Amygdala (tissue), 56 donors: ENCODE measurements around the gene TLR9.

Experiments used
- DNase-seq, 56 donors: peaks; one replicate each; lab custom pipeline; 2025; lab: John Stamatoyannopoulos, UW

The TLR9 gene

GRCh38 chr3:52221141-52221562, 4.3 kb downstream of the TLR9 start:
- no peak for DNase-seq

- peak in 49 of 56 donors; percentile 17 to 85 (median 62) for DNase-seq
Measured at GRCh38 chr3:52220380-52221026, 4.9 kb downstream of the TLR9 start.

- no peak for DNase-seq
Measured at GRCh38 chr3:52218937-52219650, 6.4 kb downstream of the TLR9 start.

DNA sequence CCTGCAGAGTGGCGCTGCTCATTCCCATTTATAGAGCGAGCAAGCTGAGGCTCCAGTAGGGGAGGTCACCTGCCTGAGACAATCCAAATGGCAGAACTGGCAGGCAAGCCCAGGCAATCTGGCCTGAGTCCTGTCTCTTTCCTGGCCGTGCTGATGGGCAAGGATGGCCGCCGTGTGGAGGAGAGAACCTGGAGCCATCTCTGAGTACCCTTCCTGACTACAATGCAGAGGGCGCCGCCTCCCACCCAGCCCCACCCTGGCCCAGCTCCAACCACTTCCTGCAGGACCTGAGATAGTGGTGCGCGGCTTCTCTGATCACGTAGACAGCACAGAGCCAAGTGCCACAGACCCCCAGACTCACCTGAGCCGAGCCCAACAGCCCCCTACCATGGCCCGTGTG, 7.0 kb downstream of the TLR9 start:
- no peak for DNase-seq

GRCh38 chr3:52218026-52218425, 7.4 kb downstream of the TLR9 start:
- DNase-seq = no peak

DNA sequence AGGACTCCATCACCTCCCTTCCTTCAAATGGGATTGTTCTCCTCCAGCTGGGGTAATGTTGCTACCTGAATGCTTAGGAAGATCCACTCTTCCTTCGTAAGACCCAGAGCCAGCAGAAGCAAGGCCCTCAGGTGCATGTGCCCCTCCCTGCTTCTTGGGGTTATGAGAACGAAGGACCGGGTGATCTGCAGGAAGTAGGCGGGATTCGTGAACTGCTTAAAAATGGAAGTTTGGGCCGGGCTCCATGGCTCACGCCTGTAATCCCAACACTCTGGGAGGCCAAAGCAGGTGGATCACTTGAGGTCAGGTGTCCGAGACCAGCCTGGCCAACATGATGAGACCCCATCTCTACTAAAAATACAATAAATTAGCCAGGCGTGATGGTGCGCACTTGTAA, 8.0 kb downstream of the TLR9 start:
- no peak for DNase-seq

GRCh38 chr3:52216585-52217408, 8.6 kb downstream of the TLR9 start:
- no peak for DNase-seq

DNA sequence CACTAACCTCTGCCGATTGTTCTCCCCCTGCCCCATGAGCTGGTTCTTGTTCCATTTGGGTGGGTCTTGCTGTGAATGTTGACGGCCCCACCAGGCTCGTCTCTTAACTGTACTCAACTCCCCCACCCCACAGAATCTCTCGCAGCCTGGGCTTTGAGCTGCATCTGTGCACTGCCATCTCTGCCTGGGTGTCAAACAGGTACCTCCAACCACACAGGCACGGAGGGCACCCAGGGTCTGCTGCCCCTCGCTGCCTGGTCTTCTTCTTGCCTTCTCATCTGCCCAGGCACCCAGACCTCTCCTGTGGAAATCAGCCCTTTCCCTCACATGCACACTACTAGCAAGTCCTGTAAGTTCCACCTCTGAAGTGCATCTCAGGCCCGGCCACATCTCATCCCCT, 10.1 kb downstream of the TLR9 start:
- DNase-seq = no peak

GRCh38 chr3:52213901-52214300, 11.5 kb downstream of the TLR9 start:
- DNase-seq = no peak

- no peak for DNase-seq
Measured at GRCh38 chr3:52213005-52213404, 12.4 kb downstream of the TLR9 start.

- DNase-seq = no peak
Measured at GRCh38 chr3:52211268-52211891, 14.1 kb downstream of the TLR9 start.

DNA sequence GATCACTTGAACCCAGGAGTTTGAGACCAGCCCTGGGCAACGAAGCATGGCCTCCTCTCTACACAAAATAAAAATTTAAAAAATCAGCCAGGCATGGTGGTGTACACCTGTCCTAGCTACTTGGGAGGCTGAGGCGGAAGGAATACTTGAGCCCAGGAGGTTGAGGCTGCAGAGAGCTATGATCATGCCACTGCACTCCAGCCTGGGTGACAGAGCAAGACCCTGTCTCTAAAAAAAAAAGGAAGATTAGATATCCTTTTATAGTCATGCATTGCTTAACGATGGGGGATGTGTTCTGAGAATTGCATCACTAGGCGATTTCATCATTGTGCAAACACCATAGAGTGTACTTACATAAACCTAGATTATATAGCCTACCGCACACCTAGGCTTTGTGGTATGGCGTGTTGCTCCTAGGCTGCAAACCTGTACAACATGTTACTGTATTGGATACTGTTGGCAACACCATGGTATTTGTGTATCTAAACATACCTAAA, 14.8 kb downstream of the TLR9 start:
- no peak for DNase-seq

DNA sequence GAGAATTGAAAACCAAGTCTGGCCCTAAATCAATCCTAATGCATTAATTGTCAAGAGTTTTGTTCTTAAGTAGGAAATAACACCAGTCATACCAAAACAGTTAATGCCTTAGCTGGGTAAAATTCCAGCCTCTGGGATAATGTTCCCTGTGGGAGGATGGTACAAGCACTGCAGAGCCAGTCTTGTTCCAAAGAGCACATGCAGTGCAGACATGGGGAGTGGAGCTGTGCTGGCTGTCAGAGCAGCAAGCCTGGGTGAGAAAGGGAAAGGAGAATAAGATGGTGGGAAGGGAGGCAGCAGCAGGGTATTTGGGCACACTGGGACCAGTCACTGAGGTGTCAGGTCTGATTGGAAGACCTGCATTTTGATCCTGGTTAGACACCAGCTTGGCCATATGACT, 15.4 kb downstream of the TLR9 start:
- no peak for DNase-seq

GRCh38 chr3:52208556-52208955, 16.9 kb downstream of the TLR9 start:
- no peak for DNase-seq

DNA sequence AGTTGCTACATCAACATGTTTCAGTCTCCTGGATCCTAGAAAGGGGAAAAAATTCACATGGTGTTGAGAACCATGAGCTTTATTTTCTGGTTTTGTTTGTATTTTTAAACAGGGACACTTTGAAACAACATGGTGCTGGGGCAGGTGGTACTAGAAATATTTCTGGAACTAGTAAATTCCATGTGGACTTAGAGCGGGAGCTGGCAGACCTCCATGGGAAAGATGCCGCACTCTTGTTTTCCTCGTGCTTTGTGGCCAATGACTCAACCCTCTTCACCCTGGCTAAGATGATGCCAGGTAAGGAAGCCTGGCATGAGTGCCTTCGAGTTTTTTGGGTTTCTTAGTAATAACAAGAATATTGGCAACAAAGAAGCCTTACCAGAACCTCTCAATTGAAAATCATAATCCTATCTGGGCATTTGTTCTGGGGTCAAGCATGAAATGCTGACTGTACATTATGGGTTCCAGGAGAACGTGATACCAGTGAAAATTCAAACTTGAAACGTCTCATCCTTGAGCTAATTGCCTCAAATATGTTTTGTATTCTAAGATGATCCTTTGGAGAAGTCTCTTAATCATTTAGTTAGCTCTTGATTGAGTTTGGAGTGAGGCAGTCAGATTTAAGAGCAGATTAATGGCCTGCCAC, 19.6 kb downstream of the TLR9 start:
- DNase-seq = no peak

DNA sequence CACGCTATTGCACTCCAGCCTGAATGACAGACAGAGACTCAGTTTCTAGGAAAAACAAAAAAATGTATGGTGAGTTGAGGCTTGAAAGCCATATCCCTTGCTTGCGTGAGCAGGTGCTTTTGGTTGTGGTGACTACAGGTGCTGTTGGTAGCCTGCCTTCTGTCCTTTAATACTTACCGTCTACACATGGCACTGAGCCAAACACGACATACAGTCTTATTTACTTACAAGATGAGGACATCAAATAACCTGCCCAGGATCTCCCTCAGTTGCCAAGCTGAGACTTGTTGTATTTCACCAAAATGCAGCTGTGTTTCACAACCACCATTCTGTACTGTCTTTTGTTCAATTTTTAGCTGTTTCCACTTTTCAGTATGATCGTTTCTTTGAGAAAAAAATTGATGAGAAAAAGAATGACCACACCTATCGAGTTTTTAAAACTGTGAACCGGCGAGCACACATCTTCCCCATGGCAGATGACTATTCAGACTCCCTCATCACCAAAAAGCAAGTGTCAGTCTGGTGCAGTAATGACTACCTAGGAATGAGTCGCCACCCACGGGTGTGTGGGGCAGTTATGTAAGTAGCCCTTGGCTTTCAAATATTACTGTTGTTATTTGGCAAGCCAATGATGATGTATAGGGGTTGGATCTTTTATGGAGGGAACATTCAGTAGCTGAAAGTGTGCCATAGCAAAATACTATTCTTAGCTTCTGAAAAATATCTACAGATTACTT, 20.9 kb downstream of the TLR9 start:
- no peak for DNase-seq

DNA sequence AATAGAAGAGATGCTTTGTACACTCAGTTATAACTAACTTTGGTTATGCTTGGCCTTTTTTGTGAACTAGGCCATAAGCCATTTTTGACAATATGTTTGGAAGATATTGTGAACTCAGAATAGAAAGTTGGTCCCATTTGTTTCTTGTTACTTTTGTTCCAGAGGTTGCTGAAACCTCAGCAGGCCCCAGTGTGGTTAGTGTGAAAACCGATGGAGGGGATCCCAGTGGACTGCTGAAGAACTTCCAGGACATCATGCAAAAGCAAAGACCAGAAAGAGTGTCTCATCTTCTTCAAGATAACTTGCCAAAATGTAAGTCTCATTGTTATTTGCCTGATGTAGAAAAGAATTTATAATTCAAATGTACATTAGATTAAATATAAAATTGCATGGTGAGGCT, 21.7 kb downstream of the TLR9 start:
- DNase-seq = no peak

DNA sequence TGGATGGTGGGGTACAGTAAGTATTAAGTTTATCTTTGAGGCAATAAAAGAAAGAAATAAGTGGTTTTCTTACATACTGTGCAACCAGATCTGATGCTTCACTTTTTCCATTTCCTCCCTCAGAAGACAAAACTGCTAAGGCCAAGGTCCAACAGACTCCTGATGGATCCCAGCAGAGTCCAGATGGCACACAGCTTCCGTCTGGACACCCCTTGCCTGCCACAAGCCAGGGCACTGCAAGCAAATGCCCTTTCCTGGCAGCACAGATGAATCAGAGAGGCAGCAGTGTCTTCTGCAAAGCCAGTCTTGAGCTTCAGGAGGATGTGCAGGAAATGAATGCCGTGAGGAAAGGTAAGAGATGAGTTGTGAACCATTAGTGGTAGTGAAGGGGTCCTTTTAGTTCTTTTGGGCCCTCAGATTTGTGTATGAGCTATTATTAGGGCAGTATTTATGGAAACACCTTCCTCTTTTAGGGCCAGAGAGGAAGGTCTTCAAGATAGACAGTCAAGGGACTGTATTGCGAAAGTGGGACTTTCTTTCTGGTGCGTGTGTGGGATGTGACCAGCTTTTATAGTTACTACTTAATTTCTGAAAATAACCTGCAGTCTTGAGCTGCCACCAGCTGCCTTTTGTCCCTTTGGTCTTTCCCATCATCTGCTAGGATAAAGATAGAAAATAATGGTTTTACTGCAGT, 22.9 kb downstream of the TLR9 start:
- no peak for DNase-seq
